ENCODE data around the gene UBXN10. TPM values are rescaled to one million over a fixed set of nuclear protein-coding genes. Genes with fewer than 3 reads are reported as not detected.

UBXN10 gene
- total RNA-seq, 4 donors from 2014 or later = 0.32 to 2.1 (median 1.2) TPM

DNA sequence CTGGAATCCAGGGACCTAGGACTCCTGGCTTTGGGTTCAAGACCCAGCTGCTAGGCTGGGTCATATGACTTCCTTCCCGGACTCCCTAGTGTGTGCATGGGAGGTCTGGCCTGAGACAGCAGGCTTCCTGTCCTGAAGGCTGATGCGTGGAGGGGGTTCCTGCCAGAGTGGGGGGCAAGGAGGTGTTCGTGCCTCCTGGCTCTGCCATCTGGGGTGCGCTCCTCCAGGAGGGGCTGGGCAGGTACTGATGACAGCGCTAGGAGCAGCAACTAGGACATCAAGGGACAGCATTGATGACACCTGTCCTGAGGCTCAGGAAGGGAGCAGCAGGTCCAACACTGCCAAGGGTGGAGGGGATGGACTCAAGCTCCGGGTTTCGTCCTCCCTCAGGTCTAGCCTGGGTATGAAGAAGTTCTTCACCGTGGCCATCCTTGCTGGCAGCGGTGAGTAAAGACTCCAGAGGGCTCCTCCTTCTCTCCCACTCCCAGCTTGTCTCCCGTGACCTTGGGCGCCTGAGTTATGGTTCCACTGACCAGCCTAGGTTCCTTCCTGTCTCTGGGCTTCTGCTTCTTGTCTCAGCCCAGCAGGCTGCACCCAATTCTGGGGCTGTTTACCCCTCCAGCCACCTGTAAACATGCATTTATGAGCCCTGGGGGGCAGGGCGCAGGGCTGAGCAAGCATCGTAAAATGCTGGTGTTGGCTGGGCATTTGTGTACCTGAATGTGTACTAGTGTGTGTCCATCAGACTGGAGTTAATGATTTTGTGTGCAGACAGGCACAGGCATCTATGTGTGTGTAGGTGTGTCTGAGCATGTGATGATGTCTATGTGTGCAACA lies 45.9 kb upstream of the UBXN10 start:
- TF ChIP-seq, protein P1, sequence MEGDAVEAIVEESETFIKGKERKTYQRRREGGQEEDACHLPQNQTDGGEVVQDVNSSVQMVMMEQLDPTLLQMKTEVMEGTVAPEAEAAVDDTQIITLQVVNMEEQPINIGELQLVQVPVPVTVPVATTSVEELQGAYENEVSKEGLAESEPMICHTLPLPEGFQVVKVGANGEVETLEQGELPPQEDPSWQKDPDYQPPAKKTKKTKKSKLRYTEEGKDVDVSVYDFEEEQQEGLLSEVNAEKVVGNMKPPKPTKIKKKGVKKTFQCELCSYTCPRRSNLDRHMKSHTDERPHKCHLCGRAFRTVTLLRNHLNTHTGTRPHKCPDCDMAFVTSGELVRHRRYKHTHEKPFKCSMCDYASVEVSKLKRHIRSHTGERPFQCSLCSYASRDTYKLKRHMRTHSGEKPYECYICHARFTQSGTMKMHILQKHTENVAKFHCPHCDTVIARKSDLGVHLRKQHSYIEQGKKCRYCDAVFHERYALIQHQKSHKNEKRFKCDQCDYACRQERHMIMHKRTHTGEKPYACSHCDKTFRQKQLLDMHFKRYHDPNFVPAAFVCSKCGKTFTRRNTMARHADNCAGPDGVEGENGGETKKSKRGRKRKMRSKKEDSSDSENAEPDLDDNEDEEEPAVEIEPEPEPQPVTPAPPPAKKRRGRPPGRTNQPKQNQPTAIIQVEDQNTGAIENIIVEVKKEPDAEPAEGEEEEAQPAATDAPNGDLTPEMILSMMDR (IDR thresholded peaks at IDR 0.05) = no peak
- ATAC-seq (ENCODE audit: low FRiP score) (no peak), DNase-seq (ENCODE audit: low spot score) (no peak)

DNA sequence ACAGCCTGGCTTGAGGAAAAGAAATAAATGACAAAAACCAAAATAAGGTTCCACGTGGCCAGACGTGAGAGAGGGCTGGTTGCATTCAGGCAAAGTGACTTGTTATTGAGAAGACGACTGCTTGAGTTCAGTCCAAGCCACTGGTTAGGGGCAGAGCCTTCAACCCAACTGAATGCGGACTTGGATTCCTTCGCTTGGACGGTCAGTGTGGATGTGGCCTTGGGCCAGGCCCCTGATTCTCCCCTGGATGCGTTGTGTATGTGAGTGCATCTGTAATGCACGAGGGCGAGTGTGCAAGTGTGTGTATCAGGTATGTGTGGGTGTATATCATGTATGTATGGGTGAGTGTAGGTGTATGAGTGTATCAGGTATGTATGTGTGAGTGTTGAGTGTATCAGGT lies 44.9 kb upstream of the UBXN10 start:
- TF ChIP-seq, protein P1 (IDR thresholded peaks at IDR 0.05) = no peak
- ATAC-seq (ENCODE audit: low FRiP score) (no peak), DNase-seq (ENCODE audit: low spot score) (no peak)

DNA sequence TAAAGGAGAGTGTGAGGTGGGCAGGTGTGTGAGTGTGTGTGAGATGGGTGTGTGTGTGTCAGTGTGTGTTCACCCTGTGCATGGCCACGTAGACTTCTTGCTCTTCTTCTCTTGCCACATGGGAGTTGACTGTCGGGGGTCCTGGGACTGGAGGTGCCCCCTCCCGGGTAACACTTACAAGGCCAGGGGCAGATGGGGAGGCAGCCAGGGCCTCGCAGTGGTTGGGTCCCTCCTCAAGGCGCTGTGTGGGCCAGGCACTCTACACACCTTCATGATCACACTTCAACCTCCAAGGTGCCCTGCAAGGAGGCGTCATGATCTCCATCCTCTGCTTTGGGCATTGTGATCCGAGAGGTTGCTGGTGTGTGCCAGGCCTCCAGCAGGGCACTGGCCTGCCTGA lies 44.4 kb upstream of the UBXN10 start:
- TF ChIP-seq, protein P1 (IDR thresholded peaks at IDR 0.05) = no peak
- DNase-seq (ENCODE audit: low spot score) = no peak
- no peak for ATAC-seq (ENCODE audit: low FRiP score)

DNA sequence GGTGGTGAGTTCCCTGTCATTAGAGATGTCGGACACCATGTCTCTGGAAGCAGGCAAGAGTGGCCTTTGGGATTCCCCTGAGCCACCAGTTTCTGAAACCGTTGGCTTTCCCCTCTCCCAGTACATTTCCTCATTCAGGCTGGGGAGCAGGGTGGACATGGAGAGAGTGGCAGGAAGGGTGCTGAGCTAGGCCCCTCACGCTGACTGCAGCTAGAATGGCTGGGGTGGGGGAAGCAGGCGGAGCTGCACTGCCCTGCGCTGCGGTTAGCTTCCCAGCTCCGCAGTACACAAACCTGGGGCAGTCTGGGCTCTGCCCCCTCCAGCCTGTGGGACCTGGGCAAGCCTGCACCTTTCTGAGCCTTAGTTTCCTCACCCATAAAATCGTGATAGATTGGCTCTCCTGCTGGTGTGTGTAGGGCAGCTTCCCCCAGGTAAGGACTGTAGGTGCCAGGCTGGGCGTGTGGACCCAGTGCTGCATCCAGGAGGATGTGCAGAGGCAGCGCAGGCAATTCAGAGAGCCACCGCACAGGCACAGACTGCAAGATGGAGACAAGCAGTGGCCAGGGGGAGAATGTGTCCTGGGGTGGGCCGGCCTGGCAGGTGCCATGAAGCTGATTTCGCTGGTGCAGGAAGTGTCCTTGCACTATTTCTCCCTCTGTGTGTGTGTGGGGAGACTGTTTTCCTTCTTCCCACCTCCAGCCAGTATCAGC lies 43.7 kb upstream of the UBXN10 start:
- TF ChIP-seq, protein P1 (IDR thresholded peaks at IDR 0.05) = no peak
- no peak for ATAC-seq (ENCODE audit: low FRiP score)
- DNase-seq (ENCODE audit: low spot score) = no peak

DNA sequence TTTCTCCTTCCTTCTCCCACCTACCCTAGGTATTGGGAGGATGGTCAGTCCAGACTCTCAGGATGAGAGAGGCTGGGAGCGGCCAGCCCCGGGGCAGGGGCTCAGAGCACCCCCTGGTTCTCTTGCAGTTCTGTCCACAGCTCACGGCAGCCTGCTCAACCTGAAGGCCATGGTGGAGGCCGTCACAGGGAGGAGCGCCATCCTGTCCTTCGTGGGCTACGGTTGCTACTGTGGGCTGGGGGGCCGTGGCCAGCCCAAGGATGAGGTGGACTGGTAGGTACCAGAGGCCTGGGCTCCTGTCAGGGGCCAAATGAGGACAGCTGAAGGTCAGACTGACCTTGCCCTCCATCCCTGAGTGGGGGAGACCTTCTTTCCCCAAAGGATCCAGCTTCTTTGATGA lies 42.6 kb upstream of the UBXN10 start:
- DNase-seq (ENCODE audit: low spot score) = no peak
- TF ChIP-seq, protein P1 (IDR thresholded peaks at IDR 0.05) = no peak

DNA sequence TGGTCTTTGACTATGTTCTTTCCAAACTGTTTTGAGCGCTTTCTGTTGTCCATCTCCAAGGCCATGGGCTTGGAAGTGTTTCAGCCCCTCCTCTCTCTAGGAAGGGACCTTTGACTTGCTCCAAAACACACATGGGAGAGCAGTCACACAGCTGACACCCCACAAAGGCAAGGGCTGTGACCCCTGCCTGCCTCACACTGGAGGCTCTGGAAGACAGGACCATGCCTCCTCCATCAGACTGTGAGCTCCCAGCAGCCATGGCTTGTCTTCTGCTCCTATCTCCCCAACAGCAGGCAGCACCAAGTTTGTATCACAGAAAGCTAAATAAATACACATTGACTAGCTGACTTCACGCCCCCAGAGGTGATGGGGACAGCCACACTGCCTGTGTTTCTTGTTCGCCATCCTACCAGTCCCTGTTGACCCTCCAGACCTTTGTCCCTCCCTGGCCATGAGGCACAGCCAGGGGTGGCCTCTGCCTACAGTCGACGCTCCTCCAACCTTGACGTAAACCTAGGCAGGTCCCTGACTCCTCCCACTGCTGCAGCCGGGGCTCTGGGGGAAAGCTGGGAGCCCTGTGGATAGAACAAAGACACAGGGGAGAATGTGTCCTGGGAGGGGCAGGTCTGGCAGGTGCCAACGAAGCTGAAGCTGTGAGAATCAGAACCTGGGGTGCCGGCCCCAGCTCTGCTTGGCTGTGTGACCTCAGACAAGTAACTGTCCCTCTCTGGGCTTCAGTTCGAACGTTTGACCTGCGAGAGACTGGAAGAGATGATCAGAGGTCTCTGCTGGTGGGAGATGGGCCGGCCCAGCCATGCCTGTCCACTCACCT lies 41.9 kb upstream of the UBXN10 start:
- DNase-seq (ENCODE audit: low spot score) (no peak), ATAC-seq (ENCODE audit: low FRiP score) (no peak)
- TF ChIP-seq, protein P1 (IDR thresholded peaks at IDR 0.05) = no peak

More for the DNA sequence above, 42.6 kb upstream of the UBXN10 start:
- ATAC-seq (ENCODE audit: low FRiP score) = no peak
